HepG2 (cell line): ENCODE measurements around the gene DDC. TPM values are rescaled to one million over a fixed set of nuclear protein-coding genes. Genes with fewer than 3 reads are reported as not detected.

Experiments
- GABPB1 ChIP-seq: IDR thresholded peaks from 2 replicates; pipeline ENCODE4 v1.6.1; 2016; ENCODE audit warnings: mild to moderate bottlenecking, missing genetic modification reagents, moderate library complexity, missing compliant biosample characterization
- HINFP ChIP-seq: sonication (generic); formaldehyde crosslinking; IDR thresholded peaks from 2 replicates; pipeline ENCODE4 v1.4.0; 2020; ENCODE audit warnings: low read depth, mild to moderate bottlenecking, missing genetic modification reagents
- KDM1A ChIP-seq: IDR thresholded peaks from 2 replicates; pipeline ENCODE4 v1.6.1; 2016; ENCODE audit warnings: missing compliant biosample characterization
- KDM2A ChIP-seq: sonication (generic); formaldehyde crosslinking; IDR thresholded peaks from 2 replicates; pipeline ENCODE4 v1.4.0; 2020; ENCODE audit warnings: low read depth, missing genetic modification reagents, borderline replicate concordance
- KLF12 ChIP-seq: sonication (generic); formaldehyde crosslinking; IDR thresholded peaks from 2 replicates; pipeline ENCODE4 v1.4.0; 2020; ENCODE audit warnings: missing genetic modification reagents, borderline replicate concordance
- MXI1 ChIP-seq: IDR thresholded peaks from 3 replicates; pipeline ENCODE4 v1.6.1; 2012; ENCODE audit warnings: low read depth, low read length, inconsistent platforms, borderline replicate concordance
- NAIF1 ChIP-seq: sonication (generic); formaldehyde crosslinking; IDR thresholded peaks from 2 replicates; pipeline ENCODE4 v1.5.0; 2020; ENCODE audit warnings: mild to moderate bottlenecking, missing genetic modification reagents, borderline replicate concordance
- NCOR1 ChIP-seq: fragments of 200-600 bp; sonication (generic); IDR thresholded peaks from 2 replicates; pipeline ENCODE4 v1.7.0; 2017; ENCODE audit warnings: antibody characterized with exemption, low read length, borderline replicate concordance
- NR0B2 ChIP-seq: sonication (generic); formaldehyde crosslinking; IDR thresholded peaks from 2 replicates; pipeline ENCODE4 v1.4.0; 2020; ENCODE audit warnings: mild to moderate bottlenecking, missing genetic modification reagents
- NR1H2 ChIP-seq: sonication (generic); formaldehyde crosslinking; IDR thresholded peaks from 2 replicates; pipeline ENCODE4 v1.8.1; 2022; ENCODE audit warnings: low read depth, missing genetic modification reagents, borderline replicate concordance
- PHF5A ChIP-seq: IDR thresholded peaks from one replicate; pipeline ENCODE4 v1.6.1; 2018; ENCODE audit warnings: low read depth, missing genetic modification reagents; ENCODE audit not compliant: unreplicated experiment
- REPIN1 ChIP-seq: sonication (generic); formaldehyde crosslinking; IDR thresholded peaks from 2 replicates; pipeline ENCODE4 v1.8.0; 2022; ENCODE audit warnings: missing genetic modification reagents, low read depth, mild to moderate bottlenecking, borderline replicate concordance
- SRSF4 ChIP-seq: fragments of 200-400 bp; formaldehyde crosslinking; IDR thresholded peaks from one replicate; pipeline ENCODE4 v1.6.1; 2018; ENCODE audit warnings: mild to moderate bottlenecking, low read depth, low read length, moderate library complexity; ENCODE audit not compliant: poor library complexity, severe bottlenecking
- TGIF2 ChIP-seq: IDR thresholded peaks from 2 replicates; pipeline ENCODE4 v1.6.1; 2016; ENCODE audit warnings: control low read depth, missing compliant biosample characterization
- THAP11 ChIP-seq: IDR thresholded peaks from 2 replicates; pipeline ENCODE4 v1.6.1; 2016; ENCODE audit warnings: missing biosample characterization, missing genetic modification reagents
- ZBTB10 ChIP-seq: sonication (generic); formaldehyde crosslinking; IDR thresholded peaks from 2 replicates; pipeline ENCODE4 v1.4.0; 2020; ENCODE audit warnings: missing genetic modification reagents, borderline replicate concordance
- ZBTB38 ChIP-seq: sonication (generic); formaldehyde crosslinking; IDR thresholded peaks from 2 replicates; pipeline ENCODE4 v1.5.1; 2020; ENCODE audit warnings: mild to moderate bottlenecking, missing genetic modification reagents
- ZNF224 ChIP-seq: sonication (generic); formaldehyde crosslinking; IDR thresholded peaks from 2 replicates; pipeline ENCODE4 v1.5.0; 2020; ENCODE audit warnings: mild to moderate bottlenecking, missing genetic modification reagents
- ZNF383 ChIP-seq: sonication (generic); formaldehyde crosslinking; IDR thresholded peaks from 2 replicates; pipeline ENCODE4 v1.4.0; 2020; ENCODE audit warnings: missing genetic modification reagents, mild to moderate bottlenecking, borderline replicate concordance
- ZNF567 ChIP-seq: sonication (generic); formaldehyde crosslinking; IDR thresholded peaks from 2 replicates; pipeline ENCODE4 v1.8.1; 2023; ENCODE audit warnings: mild to moderate bottlenecking, missing genetic modification reagents, borderline replicate concordance
- ZNF574 ChIP-seq: sonication (generic); formaldehyde crosslinking; IDR thresholded peaks from 2 replicates; pipeline ENCODE4 v1.4.0; 2020; ENCODE audit warnings: missing genetic modification reagents
- ZNF644 ChIP-seq: IDR thresholded peaks from 2 replicates; pipeline ENCODE4 v1.6.1; 2016; ENCODE audit warnings: low read depth
- ZSCAN21 ChIP-seq: sonication (generic); formaldehyde crosslinking; IDR thresholded peaks from 2 replicates; pipeline ENCODE4 v1.8.0; 2022; ENCODE audit warnings: mild to moderate bottlenecking, missing genetic modification reagents, moderate library complexity, borderline replicate concordance
- polyA plus RNA-seq, 8 experiments: library from polyadenylated mRNA; depleted of rRNA in 3 of 8; stranded (reverse) in 7 of 8; unstranded in 1 of 8; fragments of >200 nt; fragmentation: Illumina TruSeq in 4 of 8; extraction: Trizol in 4 of 8; gene quantifications; 2 replicates each; pipeline versions ENCODE4 v1.2.1 to v1.2.3, GENCODE V29; 2011 to 2016; ENCODE audit warnings: low read depth in 4 of 8, missing spikeins in 1 of 8, mixed read lengths in 1 of 8; ENCODE audit not compliant: insufficient read depth in 1 of 8
- total RNA-seq, 5 experiments: library from RNA; depleted of rRNA; stranded (reverse); fragments of >200 nt; fragmentation: Illumina TruSeq; extraction: Trizol; gene quantifications; 2 replicates each; pipeline ENCODE4 v1.2.3, GENCODE V29; 2016; ENCODE audit warnings: low read depth in 1 of 5

The DDC gene
- total and polyA plus RNA-seq, 2 of the 13 experiments (the other 11 are each of a cell fraction or from before 2014, with no cell fraction given), result 11.7 to 93.3 TPM

GRCh38 chr7:50560865-50561351 lies 4.3 kb downstream of the DDC start (continued):
- TF ChIP-seq ZNF574 (CRISPR knock-in tag), result peak; percentile 44
- peak; percentile 32; the same call in 1 of the 3 replicates for TF ChIP-seq MXI1
- TF ChIP-seq ZNF567 (CRISPR knock-in tag), result no peak
- TF ChIP-seq ZNF383 (CRISPR knock-in tag), result no peak
- TF ChIP-seq GABPB1, result 0 out of 2 replicates have a peak, but pooled peaks have one; percentile 19
- TF ChIP-seq NCOR1, result peak; percentile 83; the same call in 1 of the 2 replicates
- peak; percentile 36; the same call in 1 of the 2 replicates for TF ChIP-seq THAP11 (CRISPR knock-in tag)
- TF ChIP-seq NAIF1 (CRISPR knock-in tag), result no peak
- no peak for TF ChIP-seq PHF5A (CRISPR knock-in tag)
- TF ChIP-seq NR1H2 (CRISPR knock-in tag), result no peak
- TF ChIP-seq ZBTB10 (CRISPR knock-in tag), result no peak
- peak; percentile 87; the same call in 1 of the 2 replicates for TF ChIP-seq REPIN1 (CRISPR knock-in tag)
- TF ChIP-seq HINFP (CRISPR knock-in tag), result no peak
- TF ChIP-seq ZBTB38 (CRISPR knock-in tag), result peak; percentile 74
- no peak for TF ChIP-seq ZSCAN21 (CRISPR knock-in tag)
- TF ChIP-seq NR0B2 (CRISPR knock-in tag), result no peak
- TF ChIP-seq KDM1A, result peak; percentile 65; the same call in 1 of the 2 replicates
- 0 out of 2 replicates have a peak, but pooled peaks have one; percentile 13 for TF ChIP-seq KDM2A (CRISPR knock-in tag)
- TF ChIP-seq SRSF4, result no peak
- TF ChIP-seq KLF12, result no peak
- no peak for TF ChIP-seq ZNF224 (CRISPR knock-in tag)
- TF ChIP-seq ZNF644 (CRISPR knock-in tag), result peak; percentile 58; the same call in 1 of the 2 replicates
- TF ChIP-seq TGIF2 (CRISPR knock-in tag), result peak; percentile 24; the same call in 1 of the 2 replicates
